ENCODE data around the gene AFMID. TPM values are rescaled to one million over a fixed set of nuclear protein-coding genes. Genes with fewer than 3 reads are reported as not detected.

AFMID gene
- total and polyA plus RNA-seq, 2 experiments from 2014 or later: 38.0 to 47.5 TPM

GRCh38 chr17:78172249-78173051 is 14.7 kb upstream of the AFMID start:
- H3K27ac Mint-ChIP-seq: peak overlapping the region; percentile 78; the same call in 1 of the 2 replicates
- peak; percentile 2 for ATAC-seq
- no peak for DNase-seq (ENCODE audit: low spot score)

DNA sequence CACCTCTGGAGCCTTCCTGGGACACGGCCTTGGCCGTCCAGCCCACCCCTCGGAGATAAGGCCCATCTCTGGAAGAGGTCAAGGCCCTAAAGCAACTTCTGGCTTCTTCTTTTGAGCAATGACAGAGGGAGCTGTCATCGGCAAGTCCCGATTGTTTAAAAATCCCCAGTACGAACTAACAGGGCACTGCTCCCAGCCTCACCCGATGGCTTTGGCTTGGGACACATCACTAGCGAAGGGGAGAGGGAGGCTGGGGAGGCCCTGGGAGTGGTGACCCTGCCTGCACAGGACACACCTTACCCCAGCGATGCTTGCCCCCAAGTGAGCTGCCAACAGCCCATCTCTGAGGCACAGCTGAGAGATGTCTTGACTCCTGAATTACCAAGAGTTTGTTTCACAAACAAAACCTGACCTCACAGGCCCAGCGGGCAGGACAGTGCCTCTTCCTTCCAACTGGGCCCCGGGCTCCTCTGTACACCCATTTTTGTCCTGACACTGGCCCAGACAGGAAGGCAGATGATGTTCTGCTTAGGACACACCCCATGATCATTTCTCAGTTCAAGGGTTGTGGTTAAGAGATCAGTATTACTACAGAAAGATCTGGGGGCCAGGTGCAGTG is 14.0 kb upstream of the AFMID start:
- peaks cover 53% of the 10 kb centered on the region for H3K4me1 Mint-ChIP-seq
- H3K27ac ChIP-seq (ENCODE audit: low read depth): peak overlapping the region; percentile 66; the same call in 1 of the 2 replicates
- peaks cover 13% of the 10 kb centered on the region for H4K20me1 ChIP-seq (replicated peaks; ENCODE audit: insufficient read depth)
- H3K4me3 Mint-ChIP-seq: no peak overlapping the region; the same call in 2 of the 3 replicates
- ATAC-seq (no peak), DNase-seq (ENCODE audit: low spot score) (no peak)
- no peak overlapping the region for H3K4me3 ChIP-seq
- H3K9me3 Mint-ChIP-seq: no peaks in the 10 kb centered on the region; the same call in 1 of the 3 replicates
- peaks cover 30% of the 10 kb centered on the region for H3K27me3 Mint-ChIP-seq (ENCODE audit: insufficient read depth, low read depth, poor library complexity)
- no peaks in the 10 kb centered on the region for H3K36me3 ChIP-seq (ENCODE audit: insufficient read depth)
- H3K27ac Mint-ChIP-seq: no peak overlapping the region; the same call in 1 of the 2 replicates
- H3K36me3 Mint-ChIP-seq (ENCODE audit: low read depth): peaks cover 54% of the 10 kb centered on the region
- H3K27me3 ChIP-seq (ENCODE audit: insufficient read depth): no peaks in the 10 kb centered on the region
- no peaks in the 10 kb centered on the region for H3K79me2 ChIP-seq (replicated peaks; ENCODE audit: insufficient read depth)
- H3K9me2 ChIP-seq (ENCODE audit: insufficient read depth): no peaks in the 10 kb centered on the region
- no peak overlapping the region for H2AFZ ChIP-seq
- peaks cover 16% of the 10 kb centered on the region; the same call in 1 of the 2 replicates for H3F3A ChIP-seq (replicated peaks; ENCODE audit: low read depth)
- H3K4me1 ChIP-seq (ENCODE audit: insufficient read depth): peaks cover 21% of the 10 kb centered on the region
- H3K4me2 ChIP-seq: peak overlapping the region; percentile 3; the same call in 1 of the 2 replicates
- TF ChIP-seq ZNF331 (CRISPR knock-in tag; IDR thresholded peaks at IDR 0.05; ENCODE audit: low read depth): no peak
- no peak for TF ChIP-seq NANOG (IDR thresholded peaks at IDR 0.05; ENCODE audit: borderline replicate concordance)
- TF ChIP-seq ZNF114 (CRISPR knock-in tag; IDR thresholded peaks at IDR 0.05): no peak
- no peak for TF ChIP-seq CREB1 (CRISPR knock-in tag; IDR thresholded peaks at IDR 0.05; ENCODE audit: low read depth)
- no peak for TF ChIP-seq ZNF462 (CRISPR knock-in tag; IDR thresholded peaks at IDR 0.05)
- TF ChIP-seq EZH2 (IDR thresholded peaks at IDR 0.05; ENCODE audit: low read depth, unreplicated experiment): no peak
- no peak; the same call in 1 of the 2 replicates for TF ChIP-seq POLR2AphosphoS5 (IDR thresholded peaks at IDR 0.05; ENCODE audit: low read depth)

More at GRCh38 chr17:78172249-78173051, 14.7 kb upstream of the AFMID start:
- peaks cover 53% of the 10 kb centered on the region for H3K4me1 Mint-ChIP-seq
- Histone ChIP-seq H3K4me2 (peak overlapping the region; percentile 3; the same call in 1 of the 2 replicates), H3F3A (replicated peaks; ENCODE audit: low read depth) (peaks cover 16% of the 10 kb centered on the region; the same call in 1 of the 2 replicates), H3K4me1 (ENCODE audit: insufficient read depth) (peaks cover 21% of the 10 kb centered on the region), H3K27me3 (ENCODE audit: insufficient read depth) (no peaks in the 10 kb centered on the region), H3K4me3 (no peak overlapping the region), H3K79me2 (replicated peaks; ENCODE audit: insufficient read depth) (no peaks in the 10 kb centered on the region), H3K27ac (ENCODE audit: low read depth) (peak overlapping the region; percentile 66; the same call in 1 of the 2 replicates), H2AFZ (no peak overlapping the region), H3K36me3 (ENCODE audit: insufficient read depth) (no peaks in the 10 kb centered on the region), H4K20me1 (replicated peaks; ENCODE audit: insufficient read depth) (peaks cover 13% of the 10 kb centered on the region), H3K9me2 (ENCODE audit: insufficient read depth) (no peaks in the 10 kb centered on the region)
- peaks cover 48% of the 10 kb centered on the region for H3K36me3 Mint-ChIP-seq (ENCODE audit: low read depth)
- peaks cover 31% of the 10 kb centered on the region for H3K27me3 Mint-ChIP-seq (ENCODE audit: insufficient read depth, low read depth, poor library complexity)
- no peaks in the 10 kb centered on the region; the same call in 1 of the 3 replicates for H3K9me3 Mint-ChIP-seq
- H3K4me3 Mint-ChIP-seq: peak overlapping the region; percentile 7; the same call in 1 of the 3 replicates
- TF ChIP-seq ZNF331 (CRISPR knock-in tag; IDR thresholded peaks at IDR 0.05; ENCODE audit: low read depth): no peak
- TF ChIP-seq CREB1 (CRISPR knock-in tag; IDR thresholded peaks at IDR 0.05; ENCODE audit: low read depth): no peak
- TF ChIP-seq STAT1 (IDR thresholded peaks at IDR 0.05; ENCODE audit: unreplicated experiment): no peak
- TF ChIP-seq CTCF (conservative IDR thresholded peaks at IDR 0.05; ENCODE audit: low read depth in 2 of 2): no peak
